WTC11 (cell line): ENCODE results near the gene TELO2.

Experiments used
- ATF2 ChIP-seq: sonication (generic); formaldehyde crosslinking; IDR thresholded peaks from 2 replicates; pipeline ENCODE4 v1.8.1; 2022; ENCODE audit warnings: low read depth, missing genetic modification reagents, borderline replicate concordance
- ATF6 ChIP-seq: sonication (generic); formaldehyde crosslinking; IDR thresholded peaks from 2 replicates; pipeline ENCODE4 v1.8.1; 2023; ENCODE audit warnings: mild to moderate bottlenecking, missing genetic modification reagents
- CTCF ChIP-seq: fragments of 200-600 bp; IDR thresholded peaks from 2 replicates; pipeline ENCODE4 v1.8.0; 2022; ENCODE audit warnings: antibody characterized with exemption
- FOXP1 ChIP-seq: sonication (generic); formaldehyde crosslinking; IDR thresholded peaks from 2 replicates; pipeline ENCODE4 v1.8.0; 2022; ENCODE audit warnings: missing genetic modification reagents, mild to moderate bottlenecking, moderate library complexity, borderline replicate concordance
- IRF1 ChIP-seq: sonication (generic); formaldehyde crosslinking; IDR thresholded peaks from 2 replicates; pipeline ENCODE4 v1.8.0; 2023; ENCODE audit warnings: missing genetic modification reagents

GRCh38 chr16:1464894-1465566, 28.1 kb upstream of the TELO2 start:
- TF ChIP-seq FOXP1 (CRISPR knock-in tag), result no peak
- TF ChIP-seq CTCF, result no peak
- no peak for TF ChIP-seq ATF6
- no peak for TF ChIP-seq IRF1 (CRISPR knock-in tag)
- TF ChIP-seq ATF2, result no peak
